ENCODE measurements around the gene ZNF783. TPM values are rescaled to one million over a fixed set of nuclear protein-coding genes. Genes with fewer than 3 reads are reported as not detected.

The ZNF783 gene
- total and polyA plus RNA-seq, 9 of the 15 experiments (the other 6 are each of a cell fraction or from before 2014, with no cell fraction given) = 0.66 to 11.2 (median 5.4) TPM

GRCh38 chr7:149239345-149240143 is 22.5 kb upstream of the ZNF783 start, which contains the start of gene ZNF212 (continued):
- TF ChIP-seq REST (IDR thresholded peaks at IDR 0.05; ENCODE audit: borderline replicate concordance) (peak; percentile 97), REST (CRISPR knock-in tag; IDR thresholded peaks at IDR 0.05; ENCODE audit: low read depth) (peak; percentile 71), PBX2 (CRISPR knock-in tag; IDR thresholded peaks at IDR 0.05; ENCODE audit: low read depth) (peak; percentile 5; the same call in 1 of the 2 replicates), PBX2 (tag; conservative IDR thresholded peaks at IDR 0.05; ENCODE audit: low read depth) (no peak), POLR3A (IDR thresholded peaks at IDR 0.05; ENCODE audit: borderline replicate concordance, extremely low read depth, insufficient read depth, insufficient read length) (no peak), CTCF (IDR thresholded peaks at IDR 0.05 in 2 of 3, conservative IDR thresholded peaks at IDR 0.05 in 1 of 3; ENCODE audit: insufficient read depth in 2 of 3, low read depth in 1 of 3, low read length in 3 of 3) (peak; percentile 95 to 97 (median 97)), CXXC5 (CRISPR knock-in tag; IDR thresholded peaks at IDR 0.05) (peak; percentile 85), NR2F6 (CRISPR knock-in tag; IDR thresholded peaks at IDR 0.05) (peak; percentile 65; the same call in 1 of the 2 replicates), SMAD1 (IDR thresholded peaks at IDR 0.05; ENCODE audit: low read depth, low read length, partially characterized antibody) (peak; percentile 43), RCOR1 (IDR thresholded peaks at IDR 0.05; ENCODE audit: borderline replicate concordance in 1 of 2, low read depth in 2 of 2, low read length in 2 of 2) (peak in 1 of 2 experiments; percentile 78; a peak in 2 of 4 replicates), CTBP1 (IDR thresholded peaks at IDR 0.05; ENCODE audit: borderline replicate concordance) (peak; percentile 90), HMG20B (CRISPR knock-in tag; IDR thresholded peaks at IDR 0.05) (no peak), PHF8 (IDR thresholded peaks at IDR 0.05; ENCODE audit: borderline replicate concordance, low read length) (peak; percentile 92; the same call in 1 of the 2 replicates), KLF16 (IDR thresholded peaks at IDR 0.05) (peak; percentile 87)
